ENCODE data around the gene GRM5.
A peak's percentile ranks its signal among the peaks of the same experiment; 100 is the strongest.

The GRM5 gene

DNA sequence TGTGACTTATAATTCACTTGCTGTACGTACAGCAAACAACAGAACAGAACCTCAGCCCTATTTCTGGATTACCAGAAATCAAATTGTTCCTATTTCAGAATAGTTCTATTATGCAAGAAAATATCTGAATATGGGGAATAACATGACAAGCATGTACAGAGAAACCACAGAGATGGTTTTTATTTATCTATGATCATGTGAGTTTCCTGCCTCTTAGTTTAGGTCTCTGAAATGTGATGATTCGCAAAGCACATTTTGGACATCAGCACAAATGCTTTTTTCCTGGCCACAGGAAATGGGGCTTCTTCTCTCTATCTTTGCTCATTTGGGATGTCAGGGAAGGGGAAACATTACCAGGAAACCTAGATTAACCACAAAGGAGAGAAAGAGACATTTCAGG lies 461.5 kb downstream of the GRM5 start:
- DNase-seq, result no peak

- no peak for DNase-seq
Observed at GRCh38 chr11:88603091-88603867, 462.5 kb downstream of the GRM5 start.

DNA sequence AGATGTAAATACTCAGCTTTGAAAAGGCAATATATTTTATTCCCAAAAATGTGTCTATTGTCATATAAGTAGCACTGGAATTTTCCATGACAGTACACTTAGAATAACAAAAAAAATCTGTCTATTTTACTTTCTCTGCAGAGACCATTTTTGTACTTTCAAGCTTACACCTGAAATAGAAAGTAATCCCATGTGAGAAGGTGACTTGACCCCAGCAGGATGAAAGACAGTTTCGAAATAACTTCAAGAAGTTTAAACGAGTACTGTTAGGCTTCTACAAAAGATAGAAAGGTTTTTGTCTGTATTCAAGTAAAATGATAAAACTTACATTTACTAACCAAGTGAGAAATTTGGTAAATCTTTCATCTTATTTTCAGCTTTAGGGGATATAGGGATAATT lies 468.4 kb downstream of the GRM5 start:
- no peak for DNase-seq

DNA sequence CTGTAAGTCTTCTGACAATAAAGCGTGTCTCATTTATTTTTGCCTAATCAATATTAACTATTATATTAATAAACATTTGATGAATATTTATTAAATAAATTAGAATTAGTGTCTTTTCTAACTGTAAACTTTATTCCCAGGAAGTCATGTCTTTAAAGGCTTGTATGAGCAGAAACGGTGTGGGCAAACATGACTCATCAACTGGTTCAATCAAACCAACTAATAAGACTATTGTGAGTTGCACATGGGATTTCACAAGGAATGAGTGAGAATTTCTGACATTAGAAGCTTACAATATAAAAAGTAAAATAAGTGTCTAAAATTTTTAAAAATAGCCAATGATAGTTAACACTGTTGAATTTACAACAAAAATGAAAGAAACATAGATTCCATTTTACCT lies 469.0 kb downstream of the GRM5 start:
- no peak for DNase-seq

- DNase-seq, result no peak
Observed at GRCh38 chr11:88594274-88594950, 471.4 kb downstream of the GRM5 start.

DNA sequence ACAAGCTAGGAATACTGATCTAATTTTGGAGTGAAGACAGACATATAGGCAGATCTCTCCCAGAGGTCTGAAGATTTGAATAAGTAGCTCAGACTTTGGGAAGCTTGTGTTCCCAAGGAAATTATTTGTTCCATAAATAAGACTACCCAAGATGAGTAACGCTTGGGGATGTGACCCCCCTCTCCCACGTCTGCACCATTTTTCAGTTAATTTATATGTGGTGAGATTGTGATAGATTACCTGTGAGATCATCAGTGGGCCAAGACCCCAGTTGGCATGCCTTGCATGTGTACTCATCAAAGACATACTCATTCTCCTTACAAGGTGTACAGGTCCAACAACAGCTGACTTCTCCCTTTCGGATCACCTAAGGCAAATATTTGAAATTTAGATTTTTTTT lies 475.4 kb downstream of the GRM5 start:
- peak in 1 of 2 experiments; percentile 26 for DNase-seq

GRCh38 chr11:88583251-88583650 lies 482.5 kb downstream of the GRM5 start:
- DNase-seq, result no peak

GRCh38 chr11:88579466-88579865 lies 486.3 kb downstream of the GRM5 start:
- no peak for DNase-seq

GRCh38 chr11:88576741-88577140 lies 489.0 kb downstream of the GRM5 start:
- DNase-seq, result no peak

DNA sequence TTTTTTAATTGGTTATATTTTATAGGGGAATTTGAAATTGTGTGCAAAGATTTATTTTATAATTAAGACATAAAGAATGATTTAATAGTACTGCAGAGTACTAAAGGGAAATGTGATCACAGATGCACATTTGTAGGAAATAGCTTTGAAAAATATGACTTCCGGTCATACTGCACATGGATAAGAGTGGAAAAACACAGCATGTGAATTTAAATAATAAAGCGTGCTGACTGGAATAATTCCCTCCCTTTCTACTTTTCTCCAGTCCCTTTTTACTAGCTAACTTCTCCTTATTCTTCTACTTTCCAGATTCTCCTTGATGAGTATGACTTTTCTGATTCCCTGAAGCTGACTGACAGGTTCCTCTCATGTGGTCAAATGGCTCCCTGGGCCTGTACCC lies 489.9 kb downstream of the GRM5 start:
- no peak for DNase-seq

DNA sequence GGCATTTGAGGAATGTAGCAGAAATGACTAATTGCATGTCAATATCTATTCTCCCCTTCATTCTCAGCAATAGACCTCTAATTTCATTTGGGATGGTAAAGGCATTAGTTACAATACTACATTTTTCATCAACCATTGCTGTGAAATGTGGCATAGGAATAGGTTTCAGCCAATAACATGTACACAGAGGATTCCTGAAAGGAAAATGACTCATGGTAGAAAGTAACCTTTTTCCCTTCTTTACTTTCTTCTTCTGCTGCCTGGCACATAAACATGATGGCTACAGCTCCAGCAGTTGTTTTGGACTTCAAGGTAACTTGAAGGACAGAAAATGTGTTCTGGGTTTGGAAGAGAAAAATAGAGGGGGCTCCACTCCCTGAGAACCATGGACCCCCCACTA lies 496.4 kb downstream of the GRM5 start:
- no peak for DNase-seq

GRCh38 chr11:88555829-88556202 lies 510.0 kb downstream of the GRM5 start:
- DNase-seq, result no peak

- DNase-seq, result peak; percentile 73 to 76
Observed at GRCh38 chr11:88555018-88555828, 510.6 kb downstream of the GRM5 start.

GRCh38 chr11:88553204-88553603 lies 512.6 kb downstream of the GRM5 start:
- DNase-seq, result no peak

DNA sequence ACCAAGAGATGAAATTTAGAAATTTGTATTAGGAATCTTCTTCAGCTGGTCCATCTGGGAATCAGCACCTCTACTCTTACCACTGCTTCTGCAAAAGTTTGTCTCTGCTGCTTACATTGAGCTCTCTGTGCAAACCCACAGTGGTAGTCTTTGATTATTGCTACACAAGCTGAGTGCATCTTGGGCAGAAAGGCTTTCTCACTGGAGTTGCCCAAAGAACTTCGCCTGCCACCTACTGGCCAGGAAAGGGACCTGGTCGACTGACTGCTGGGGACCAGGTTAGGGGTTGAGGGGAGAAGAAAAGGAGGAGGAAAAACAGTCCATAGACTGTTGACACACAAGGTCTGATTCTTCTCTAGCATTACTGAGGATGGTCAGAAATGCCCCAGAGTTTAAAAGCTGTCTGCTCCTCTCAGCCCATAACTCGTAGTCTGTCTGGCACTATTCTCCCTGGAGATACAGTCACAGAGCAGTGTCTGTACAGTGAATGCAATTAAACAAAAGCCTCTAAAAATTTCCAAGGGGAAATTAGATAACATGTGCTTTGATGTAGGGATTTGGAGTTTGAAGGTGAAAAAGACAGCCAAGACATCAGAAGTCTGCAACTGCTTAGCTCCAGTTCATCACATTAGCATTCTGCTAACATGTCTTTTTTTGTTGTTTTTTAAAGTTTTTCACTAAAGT lies 513.3 kb downstream of the GRM5 start:
- DNase-seq, result peak; percentile 58 to 76

DNA sequence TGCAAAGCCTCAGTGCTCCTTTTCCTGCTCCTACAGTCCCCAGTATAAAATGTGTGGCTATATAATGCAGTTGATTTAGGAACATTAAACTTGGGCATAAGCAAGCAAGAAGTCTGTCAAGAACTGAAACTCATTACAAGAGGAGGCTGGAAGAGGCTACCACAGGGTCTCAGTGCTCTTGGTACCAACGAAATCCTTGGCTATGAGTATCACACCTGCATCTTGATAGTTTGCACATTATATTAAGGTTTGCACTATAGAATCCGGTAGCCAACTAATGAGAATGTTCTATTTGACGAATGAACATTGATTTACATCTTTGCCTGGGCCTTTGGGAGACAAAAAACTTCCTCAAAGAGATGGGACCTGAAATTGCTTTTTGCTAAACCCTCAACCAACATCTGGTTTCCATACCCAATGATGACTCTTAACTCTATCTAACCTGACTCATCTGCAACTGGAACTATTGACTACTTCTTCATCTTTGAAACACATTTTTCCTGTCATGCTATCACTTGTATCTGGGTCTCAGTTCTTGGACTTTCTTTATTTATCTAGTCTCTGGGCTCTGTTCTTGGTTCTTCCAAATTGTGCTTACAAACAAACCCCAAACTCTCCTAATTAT lies 521.0 kb downstream of the GRM5 start:
- no peak for DNase-seq

DNA sequence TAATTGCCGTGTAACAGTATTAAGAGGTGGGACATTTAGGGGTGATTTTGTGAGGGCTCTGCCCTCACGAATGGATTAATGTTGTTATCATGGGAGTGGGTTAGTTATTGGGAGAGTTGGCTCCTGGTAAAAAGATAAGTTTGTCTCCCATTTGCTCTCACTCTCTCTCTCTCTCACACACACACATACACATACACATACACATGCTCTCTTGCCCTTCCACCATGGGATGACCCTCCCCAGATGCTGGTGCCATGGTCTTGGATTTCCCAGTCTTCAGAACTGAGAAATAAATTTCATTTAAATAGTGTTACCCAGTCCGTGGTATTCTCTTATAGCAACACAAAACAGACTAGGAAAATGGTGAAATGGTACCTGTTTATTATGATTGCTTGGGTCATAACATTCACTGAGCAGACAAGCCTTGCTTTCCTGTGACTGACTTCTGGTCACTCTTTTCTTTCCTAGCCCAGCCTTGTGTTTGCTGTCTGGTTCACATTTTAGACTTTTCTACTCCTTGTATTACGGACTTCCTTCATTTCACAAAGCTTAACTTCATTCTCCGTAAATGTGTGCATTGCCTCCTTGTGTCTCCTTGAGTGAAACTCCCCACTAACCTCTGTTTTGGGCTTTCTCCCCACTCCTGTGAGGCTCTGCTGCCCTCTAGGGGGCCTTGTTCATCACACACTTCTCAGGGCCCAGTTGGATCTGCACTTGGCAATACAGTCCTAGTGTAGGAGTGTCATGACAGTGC lies 521.7 kb downstream of the GRM5 start:
- DNase-seq, result peak; percentile 82 to 94

- DNase-seq, result no peak
Observed at GRCh38 chr11:88541006-88541405, 524.8 kb downstream of the GRM5 start.

DNA sequence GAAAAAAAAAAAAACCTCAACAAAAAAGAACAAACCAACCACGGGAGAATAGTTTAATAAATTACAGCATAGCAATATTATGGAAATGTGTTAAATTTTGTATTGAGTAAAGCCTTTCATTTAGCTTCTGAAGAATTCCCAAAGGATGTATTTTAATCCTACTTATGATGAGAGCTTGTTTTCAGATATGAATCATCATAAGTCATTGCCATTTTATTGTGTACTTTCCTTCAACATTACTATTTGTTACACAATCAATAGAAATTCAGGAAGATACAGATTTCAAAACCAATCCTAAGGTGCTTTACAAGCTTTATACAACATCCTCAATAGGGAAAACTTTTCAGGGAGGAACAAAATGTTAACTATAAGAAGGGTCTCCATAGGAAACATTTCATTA lies 527.7 kb downstream of the GRM5 start:
- no peak for DNase-seq

GRCh38 chr11:88537613-88538012 lies 528.2 kb downstream of the GRM5 start:
- DNase-seq, result no peak

DNA sequence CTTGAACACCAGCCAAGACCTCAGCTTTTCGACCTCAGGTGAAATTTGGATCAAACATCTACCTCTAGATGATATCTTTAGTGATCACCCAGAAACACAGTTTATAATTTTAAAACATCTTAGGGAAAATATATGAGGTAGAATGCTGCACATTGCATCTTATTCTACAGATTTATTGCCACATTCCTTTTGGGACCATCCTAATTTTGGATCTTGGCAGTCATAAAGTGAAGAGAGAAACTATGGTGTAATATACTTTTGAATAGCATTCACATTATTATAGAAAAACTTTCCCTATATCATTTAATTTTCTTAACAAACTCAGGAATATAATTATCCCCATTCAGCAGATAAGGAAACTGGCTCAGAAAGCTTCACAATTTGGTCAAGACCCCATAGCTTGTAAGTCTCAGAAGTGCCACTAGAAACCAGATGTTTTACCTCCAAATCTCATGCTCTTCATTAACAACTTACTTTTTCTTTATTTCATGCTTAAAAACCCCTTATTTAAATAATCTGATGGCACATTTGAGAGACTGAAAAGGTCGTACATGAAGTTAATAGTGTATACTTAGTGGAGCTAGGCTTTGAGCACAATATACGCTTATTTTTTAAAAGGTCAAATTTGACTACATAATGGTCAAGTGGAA lies 529.0 kb downstream of the GRM5 start:
- DNase-seq, result no peak

All from NCI-H526 (cell line).